Ectodermal cell (in vitro differentiated cells): ENCODE results near the gene TRPM3.

Experiments used
- H3K27ac ChIP-seq: 2 replicates; pipeline ENCODE4 v1.7.0; 2013; ENCODE audit warnings: mild to moderate bottlenecking, low read depth, low read length; ENCODE audit not compliant: insufficient read depth, poor library complexity, severe bottlenecking
- H3K27me3 ChIP-seq: 2 replicates; pipeline ENCODE4 v1.7.0; 2013; ENCODE audit warnings: mild to moderate bottlenecking, low read length; ENCODE audit not compliant: insufficient read depth, control insufficient read depth, poor library complexity, severe bottlenecking
- H3K36me3 ChIP-seq: one replicate; pipeline ENCODE4 v1.7.0; 2013; ENCODE audit warnings: low read length; ENCODE audit not compliant: control insufficient read depth, insufficient read depth
- H3K4me1 ChIP-seq: one replicate; pipeline ENCODE4 v1.7.0; 2013; ENCODE audit warnings: low read length; ENCODE audit not compliant: control insufficient read depth, insufficient read depth
- H3K4me3 ChIP-seq: 2 replicates; pipeline ENCODE4 v1.7.0; 2013; ENCODE audit warnings: low read depth, low read length, control low read depth; ENCODE audit not compliant: insufficient read depth
- H3K9me3 ChIP-seq: 2 replicates; pipeline ENCODE4 v1.7.0; 2013; ENCODE audit warnings: mild to moderate bottlenecking, low read length, moderate library complexity; ENCODE audit not compliant: control insufficient read depth
- WGBS, 2 experiments: methylation state at CpG; one replicate each; pipeline ENCODE4 v1.1.7; 2013; ENCODE audit warnings: missing lambda C conversion rate in 2 of 2; 5-methylcytosine and 5-hydroxymethylcytosine counted together

Gene TRPM3

DNA sequence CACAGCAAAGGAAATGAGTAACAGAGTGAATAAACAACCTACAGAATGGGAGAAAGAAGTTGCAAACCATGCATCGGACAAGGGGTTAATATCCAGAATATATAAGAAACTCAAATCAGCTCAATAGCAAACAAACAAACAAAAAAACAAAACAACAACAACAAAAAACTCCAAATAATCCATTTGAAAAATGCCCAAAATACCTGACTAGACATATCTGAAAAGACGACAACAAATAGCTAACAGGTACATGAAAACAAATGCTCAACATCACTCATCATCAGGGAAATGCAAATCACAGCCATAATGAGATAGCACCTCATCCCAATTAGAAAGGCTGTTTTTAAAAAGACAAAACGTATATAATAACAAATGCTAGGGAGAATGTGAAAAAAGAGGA, 111.2 kb downstream of the TRPM3 start:
- WGBS, 2 experiments = 85 to 94% methylated on average over 2 to 3 of the region's 3 CpGs
- H3K27me3 ChIP-seq = no peaks in the 10 kb centered on the region
- H3K36me3 ChIP-seq = no peaks in the 10 kb centered on the region
- no peak overlapping the region for H3K27ac ChIP-seq
- no peaks in the 10 kb centered on the region for H3K4me1 ChIP-seq
- H3K4me3 ChIP-seq = no peak overlapping the region
- H3K9me3 ChIP-seq = no peaks in the 10 kb centered on the region

DNA sequence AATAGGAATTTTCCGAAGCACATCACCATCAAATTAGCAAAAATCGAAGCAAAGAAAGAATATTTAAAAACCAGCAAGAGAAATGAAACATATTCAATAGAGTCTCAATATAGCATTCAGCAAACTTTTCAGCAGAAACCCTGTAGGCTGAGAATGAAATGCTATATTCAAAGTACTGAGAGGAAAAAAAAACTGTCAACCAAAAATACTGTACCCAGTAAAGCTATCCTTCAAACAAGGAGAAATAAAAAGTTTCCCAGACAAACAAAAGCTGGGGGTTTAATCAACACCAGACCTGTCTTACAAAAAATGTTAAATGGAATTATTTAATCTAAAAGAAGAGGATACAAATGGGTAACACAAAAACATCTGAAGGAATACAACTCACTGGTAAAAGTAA, 116.0 kb downstream of the TRPM3 start:
- H3K36me3 ChIP-seq = no peaks in the 10 kb centered on the region
- no peak overlapping the region for H3K27ac ChIP-seq
- 93 to 94% methylated on average over 2 of the region's 2 CpGs for WGBS, 2 experiments
- no peaks in the 10 kb centered on the region for H3K4me1 ChIP-seq
- H3K4me3 ChIP-seq = no peak overlapping the region
- no peaks in the 10 kb centered on the region for H3K27me3 ChIP-seq
- no peaks in the 10 kb centered on the region for H3K9me3 ChIP-seq

DNA sequence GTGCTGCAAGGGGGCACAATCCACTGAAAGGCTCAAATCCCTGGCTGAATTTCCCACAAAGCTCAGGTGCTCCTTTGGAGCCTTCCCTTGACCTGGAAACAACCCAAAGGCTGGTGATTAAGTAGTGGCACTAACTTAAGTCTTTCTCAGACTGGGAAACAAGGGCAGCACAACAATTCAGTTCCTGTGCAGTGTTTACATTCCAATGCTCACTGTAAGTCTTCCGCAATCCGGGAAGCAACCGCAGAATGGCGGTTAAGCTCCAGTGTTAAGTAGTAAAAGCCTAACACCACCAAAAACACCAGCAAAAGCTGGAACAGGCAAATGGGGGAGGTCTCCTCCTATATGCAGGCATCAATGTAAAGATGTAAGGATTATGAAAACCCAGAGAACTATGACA, 117.2 kb downstream of the TRPM3 start:
- Histone ChIP-seq H3K4me1 (no peaks in the 10 kb centered on the region), H3K27me3 (no peaks in the 10 kb centered on the region), H3K36me3 (no peaks in the 10 kb centered on the region), H3K4me3 (no peak overlapping the region), H3K9me3 (no peaks in the 10 kb centered on the region), H3K27ac (no peak overlapping the region)
- WGBS, 2 experiments = 90 to 91% methylated on average over 4 of the region's 4 CpGs

DNA sequence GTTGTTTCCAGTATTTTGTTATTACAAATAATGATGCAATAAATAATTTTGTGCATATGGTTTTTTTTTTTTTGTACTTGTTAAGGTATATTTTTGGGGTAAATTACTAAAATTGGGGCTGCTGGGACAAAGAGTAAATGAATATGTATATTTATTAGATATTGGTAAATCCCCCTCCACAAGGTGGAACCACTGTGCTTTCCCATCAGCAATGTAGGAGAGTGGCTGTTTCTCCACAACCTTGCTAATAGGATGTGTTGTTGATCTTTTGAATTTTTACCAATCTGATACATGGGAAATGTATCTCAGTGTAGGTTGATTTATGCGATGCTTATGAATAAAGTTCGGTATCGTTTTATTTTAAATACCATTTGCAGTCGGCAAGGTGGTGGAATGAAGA, 118.1 kb downstream of the TRPM3 start:
- no peaks in the 10 kb centered on the region for H3K9me3 ChIP-seq
- H3K27me3 ChIP-seq = no peaks in the 10 kb centered on the region
- WGBS, 2 experiments = 95% methylated on average over 4 of the region's 4 CpGs; no CpG with 5 or more reads in 1 of the 2 experiments
- H3K4me3 ChIP-seq = no peak overlapping the region
- no peaks in the 10 kb centered on the region for H3K36me3 ChIP-seq
- H3K27ac ChIP-seq = no peak overlapping the region
- H3K4me1 ChIP-seq = no peaks in the 10 kb centered on the region

GRCh38 chr9:71001780-71002386, 119.5 kb downstream of the TRPM3 start:
- no peaks in the 10 kb centered on the region for H3K36me3 ChIP-seq
- H3K4me3 ChIP-seq = no peak overlapping the region
- no peaks in the 10 kb centered on the region for H3K27me3 ChIP-seq
- no peaks in the 10 kb centered on the region for H3K9me3 ChIP-seq
- no peaks in the 10 kb centered on the region for H3K4me1 ChIP-seq
- no peak overlapping the region for H3K27ac ChIP-seq
- WGBS, 2 experiments = 86 to 90% methylated on average over 5 of the region's 5 CpGs

DNA sequence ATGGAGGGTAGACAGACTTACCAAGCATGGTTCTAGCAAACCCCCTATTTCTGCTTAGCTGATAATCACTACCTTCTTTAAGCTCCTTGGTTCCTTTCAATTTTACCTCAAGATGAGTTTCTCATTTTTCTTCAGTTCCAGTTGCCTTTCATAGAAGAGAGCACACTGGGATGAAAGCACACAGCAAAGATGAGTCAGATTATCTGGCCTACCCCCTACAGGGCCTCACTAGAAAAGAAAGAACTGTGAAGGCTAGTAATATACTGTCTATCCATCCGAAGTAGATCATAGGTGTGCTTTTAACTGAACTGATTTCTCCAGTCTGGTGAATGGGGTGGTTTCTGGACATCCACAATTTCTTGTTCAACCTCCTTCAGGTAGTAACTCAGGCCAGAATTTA, 122.5 kb downstream of the TRPM3 start:
- Histone ChIP-seq H3K27me3 (no peaks in the 10 kb centered on the region), H3K36me3 (no peaks in the 10 kb centered on the region), H3K4me3 (no peak overlapping the region), H3K27ac (no peak overlapping the region), H3K9me3 (no peaks in the 10 kb centered on the region), H3K4me1 (peaks cover 3% of the 10 kb centered on the region)
- WGBS, 2 experiments = 80 to 100% methylated on average over 1 of the region's 1 CpG

GRCh38 chr9:70995511-70995910, 125.9 kb downstream of the TRPM3 start:
- Histone ChIP-seq H3K36me3 (no peaks in the 10 kb centered on the region), H3K4me3 (no peak overlapping the region), H3K27me3 (no peaks in the 10 kb centered on the region), H3K27ac (no peak overlapping the region), H3K4me1 (peaks cover 3% of the 10 kb centered on the region), H3K9me3 (no peaks in the 10 kb centered on the region)
- WGBS, 2 experiments = 85 to 92% methylated on average over 4 of the region's 4 CpGs

GRCh38 chr9:70994582-70994981, 126.8 kb downstream of the TRPM3 start:
- 64 to 66% methylated on average over 2 of the region's 2 CpGs for WGBS, 2 experiments
- Histone ChIP-seq H3K4me3 (no peak overlapping the region), H3K9me3 (no peaks in the 10 kb centered on the region), H3K4me1 (peaks cover 3% of the 10 kb centered on the region), H3K27me3 (no peaks in the 10 kb centered on the region), H3K36me3 (no peaks in the 10 kb centered on the region), H3K27ac (no peak overlapping the region)

DNA sequence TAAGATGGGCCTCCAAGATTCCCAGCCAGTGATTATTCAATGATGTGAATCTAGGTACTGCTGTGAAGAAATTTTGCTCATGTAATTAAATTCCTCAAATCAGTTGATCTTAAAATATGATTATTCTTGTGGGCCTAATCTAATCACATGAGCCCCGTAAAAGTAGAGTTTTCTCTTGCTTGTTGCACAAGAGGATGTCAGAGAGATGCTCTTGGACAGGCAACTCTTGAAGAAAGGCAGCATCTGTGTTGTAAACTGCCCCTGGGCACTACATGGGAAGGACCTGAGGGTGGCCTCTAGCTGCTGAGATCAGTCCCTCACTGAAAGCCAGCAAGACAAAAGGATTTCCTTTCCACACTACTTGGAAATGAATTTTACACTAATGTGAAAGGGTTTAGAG, 132.9 kb downstream of the TRPM3 start:
- Histone ChIP-seq H3K27me3 (no peaks in the 10 kb centered on the region), H3K4me3 (no peak overlapping the region), H3K27ac (no peak overlapping the region), H3K4me1 (no peaks in the 10 kb centered on the region), H3K36me3 (no peaks in the 10 kb centered on the region), H3K9me3 (no peaks in the 10 kb centered on the region)
- 98 to 100% methylated on average over 1 of the region's 1 CpG for WGBS, 2 experiments

DNA sequence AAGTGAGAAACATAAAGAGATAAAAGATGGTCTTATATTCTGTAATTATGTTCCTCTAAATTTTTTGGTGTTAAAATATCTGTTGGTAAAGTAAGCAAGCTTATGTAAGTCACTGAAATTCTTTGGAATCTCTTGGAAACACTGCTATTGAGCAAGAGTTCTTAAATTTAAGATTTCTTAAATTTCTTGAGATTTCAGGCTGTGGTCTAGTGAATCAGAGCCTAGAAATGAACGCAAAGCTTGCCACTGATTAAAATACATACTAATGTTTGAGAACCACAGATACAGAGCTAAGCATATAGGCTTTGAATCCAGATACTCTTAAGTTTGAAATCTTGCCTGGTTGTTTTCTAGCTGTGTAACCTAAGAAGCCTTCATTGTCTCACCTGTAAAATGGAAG, 133.4 kb downstream of the TRPM3 start:
- WGBS, 2 experiments = 95 to 100% methylated on average over 1 of the region's 1 CpG
- Histone ChIP-seq H3K4me3 (no peak overlapping the region), H3K4me1 (no peaks in the 10 kb centered on the region), H3K36me3 (no peaks in the 10 kb centered on the region), H3K27me3 (no peaks in the 10 kb centered on the region), H3K9me3 (no peaks in the 10 kb centered on the region), H3K27ac (no peak overlapping the region)

DNA sequence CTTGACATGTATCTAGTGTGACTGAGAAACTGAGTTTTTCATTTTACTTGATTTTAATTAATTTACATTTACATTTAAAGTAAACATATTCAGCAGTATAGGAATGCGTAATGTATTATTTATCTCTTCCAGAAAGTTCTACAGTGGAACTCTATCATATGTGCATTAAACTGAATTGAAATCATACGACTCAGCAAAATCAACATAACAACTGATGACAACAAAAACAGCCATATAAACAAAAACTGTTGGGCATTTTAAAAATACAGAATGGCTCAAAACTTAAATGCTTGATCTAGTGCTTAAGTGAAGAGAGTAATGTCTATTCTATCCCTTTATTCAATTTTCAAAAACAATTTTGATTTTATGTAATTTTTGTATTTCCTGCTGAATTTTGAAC, 134.4 kb downstream of the TRPM3 start:
- H3K27ac ChIP-seq = no peak overlapping the region
- no peaks in the 10 kb centered on the region for H3K4me1 ChIP-seq

More for the DNA sequence above, 134.4 kb downstream of the TRPM3 start:
- no peak overlapping the region for H3K4me3 ChIP-seq
- no peaks in the 10 kb centered on the region for H3K9me3 ChIP-seq
- 100% methylated on average over 1 to 2 of the region's 2 CpGs for WGBS, 2 experiments
- no peaks in the 10 kb centered on the region for H3K27me3 ChIP-seq
- no peaks in the 10 kb centered on the region for H3K36me3 ChIP-seq
